Limb (tissue), 2 donors: Measurements from ENCODE around the gene ESCO1.
"Not testable (repeated sequence)": the region's sequence is repeated elsewhere in the genome, so short reads cannot be mapped to it uniquely, and the experiment has no call there.

Experiments used
- DNase-seq, 2 donors: peaks; one replicate each; pipeline ENCODE4 v3.0.0-alpha.2; 2016; ENCODE audit errors: extremely low spot score in 2 of 2

Gene ESCO1

DNA sequence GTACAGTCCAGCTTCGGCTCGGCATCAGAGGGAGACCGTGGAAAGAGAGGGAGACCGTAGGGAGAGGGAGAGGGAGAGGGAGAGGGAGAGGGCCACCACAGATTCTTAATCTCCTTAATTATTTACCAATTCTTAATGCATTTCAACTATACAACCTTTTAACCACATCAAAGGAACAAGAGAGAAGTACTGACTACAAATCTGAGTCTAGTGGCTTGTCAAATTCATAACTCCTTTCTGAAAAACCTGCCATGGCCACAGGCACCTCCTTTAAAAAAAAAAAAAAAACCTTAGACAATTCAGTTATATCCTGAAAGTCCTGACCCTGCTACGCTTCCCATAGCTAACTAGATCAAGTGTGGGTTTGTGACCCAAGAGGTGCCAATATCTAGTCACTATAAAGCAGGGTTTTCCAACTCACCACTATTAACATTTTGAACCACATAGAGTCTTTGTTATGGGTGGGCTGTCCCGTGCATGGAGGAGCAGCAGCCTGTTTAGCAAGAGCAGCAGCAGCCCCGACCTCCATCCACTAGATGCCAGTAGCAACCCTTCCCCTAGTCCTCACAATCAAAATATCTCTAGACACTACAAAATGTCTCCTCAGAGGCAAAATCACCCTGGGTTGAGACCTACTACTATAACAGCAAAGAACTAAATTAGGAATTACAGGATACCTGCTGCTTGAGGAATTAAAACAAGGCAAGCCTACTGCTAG lies 6.8 kb downstream of the ESCO1 start:
- no peak for DNase-seq

DNA sequence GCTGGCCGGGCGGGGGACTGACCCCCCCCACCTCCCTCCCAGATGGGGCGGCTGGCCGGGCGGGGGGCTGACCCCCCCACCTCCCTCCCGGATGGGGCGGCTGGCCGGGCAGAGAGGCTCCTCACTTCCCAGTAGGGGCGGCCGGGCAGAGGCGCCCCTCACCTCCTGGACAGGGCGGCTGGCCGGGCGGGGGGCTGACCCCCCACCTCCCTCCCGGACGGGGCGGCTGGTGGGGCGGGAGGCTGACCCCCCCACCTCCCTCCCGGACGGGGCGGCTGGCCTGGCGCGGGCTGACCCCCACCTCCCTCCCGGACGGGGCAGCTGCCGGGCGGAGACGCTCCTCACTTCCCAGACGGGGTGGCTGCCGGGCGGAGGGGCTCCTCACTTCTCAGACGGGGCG lies 8.1 kb downstream of the ESCO1 start:
- not testable (repeated sequence) for DNase-seq

DNA sequence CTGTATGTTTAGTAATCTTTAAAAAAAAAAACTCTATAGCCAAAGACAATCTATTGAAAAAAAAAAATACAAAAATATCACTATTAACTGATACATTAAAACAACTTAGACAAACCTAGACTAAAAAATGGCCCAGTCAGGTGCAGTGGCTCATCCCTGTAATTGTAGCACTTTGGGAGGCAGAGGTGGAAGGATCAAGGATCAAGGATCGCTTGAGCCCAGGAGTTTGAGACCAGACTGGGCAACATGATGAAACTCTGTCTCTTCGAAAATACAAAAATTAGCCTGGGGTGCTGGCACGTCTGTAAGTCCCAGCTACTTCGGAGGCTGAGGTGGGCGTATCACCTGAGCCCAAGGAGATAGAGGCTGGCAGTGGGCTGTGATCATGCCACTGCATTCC lies 16.1 kb downstream of the ESCO1 start:
- no peak for DNase-seq

DNA sequence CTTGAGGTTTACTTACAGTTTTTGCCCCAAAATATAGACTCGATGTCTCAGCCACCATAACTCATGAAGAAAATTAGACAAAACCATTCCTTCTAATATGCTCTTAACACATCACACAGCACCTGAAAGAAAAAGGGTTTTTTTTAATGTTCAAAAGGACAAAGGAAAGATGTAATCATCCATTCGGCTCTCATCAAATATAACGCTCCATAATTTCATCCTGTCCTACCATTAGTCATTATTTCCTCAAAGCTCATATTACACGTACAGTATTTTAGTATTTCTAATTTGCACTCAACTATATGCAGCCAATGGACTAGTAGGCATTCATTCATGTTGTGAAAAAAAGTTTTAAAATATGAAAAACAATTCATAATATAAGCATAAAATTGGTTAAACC lies 24.8 kb downstream of the ESCO1 start:
- no peak for DNase-seq

DNA sequence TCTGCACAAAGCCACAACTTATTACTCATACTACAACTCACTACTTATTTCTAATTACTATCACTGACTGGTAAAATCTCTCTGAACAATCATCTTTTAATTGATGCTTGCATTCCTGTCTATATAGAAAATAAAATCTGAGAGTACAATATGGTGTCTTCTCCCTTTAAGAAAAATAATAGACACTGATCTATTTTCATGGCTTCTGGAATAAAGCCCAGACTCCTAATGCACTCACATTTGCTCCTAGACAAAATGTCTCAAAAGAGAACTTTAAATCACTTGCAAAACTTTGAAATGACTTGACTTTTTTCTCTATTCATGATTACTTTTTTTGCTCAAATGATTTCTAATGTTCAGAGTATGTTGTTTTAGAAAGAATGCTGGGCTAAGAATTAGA lies 28.7 kb downstream of the ESCO1 start:
- DNase-seq: peak in 1 of 2 donors; percentile 8

DNA sequence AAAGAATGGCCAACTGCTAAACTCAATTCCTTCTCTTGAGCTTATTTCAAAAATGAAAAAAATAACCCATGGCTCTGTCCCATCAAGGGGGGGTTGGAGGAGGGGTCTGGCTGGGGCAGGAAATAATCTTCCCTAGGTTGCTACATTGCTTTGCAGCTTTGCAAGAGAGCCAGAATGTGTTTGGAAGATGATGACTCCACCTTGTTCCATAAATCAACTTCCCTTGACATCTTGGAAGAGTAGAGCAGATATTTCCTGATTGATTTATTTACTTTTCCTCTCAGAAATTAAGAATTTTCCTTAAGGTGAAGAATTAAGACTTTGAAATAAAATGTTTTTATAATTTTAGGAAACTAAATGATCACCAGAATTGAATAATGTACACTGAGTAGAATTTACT lies 41.3 kb downstream of the ESCO1 start:
- no peak for DNase-seq

DNA sequence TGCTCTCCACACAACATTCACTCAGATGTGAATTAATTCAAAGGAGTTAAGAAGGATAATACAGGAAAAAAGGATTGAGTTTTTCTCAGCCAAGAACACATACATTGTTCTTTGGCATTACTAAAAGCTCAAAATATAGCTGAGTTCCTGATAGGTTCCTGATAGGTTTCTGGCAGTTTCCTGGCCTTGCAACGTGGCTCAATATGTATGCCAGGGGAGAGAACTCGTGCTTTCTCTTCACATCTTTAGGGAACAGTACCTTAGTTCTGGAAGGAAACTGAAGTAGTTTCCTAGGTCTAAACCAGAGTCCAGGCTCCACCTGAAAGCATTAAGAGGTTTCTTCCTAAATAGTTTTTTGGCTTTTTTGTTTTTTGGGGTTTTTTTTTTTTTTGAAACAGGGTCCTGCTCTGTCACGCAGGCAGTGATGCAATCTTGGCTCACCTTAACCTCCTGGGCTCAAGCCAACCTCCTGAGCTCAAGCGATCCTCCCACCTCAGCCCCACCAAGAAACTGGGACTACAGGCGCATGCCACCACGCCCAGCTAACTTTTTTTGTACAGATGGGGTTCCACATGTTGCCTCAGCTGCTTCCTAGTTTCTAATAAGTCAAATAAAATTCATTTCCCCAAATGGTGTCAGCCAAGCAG lies 42.8 kb downstream of the ESCO1 start:
- DNase-seq: no peak

DNA sequence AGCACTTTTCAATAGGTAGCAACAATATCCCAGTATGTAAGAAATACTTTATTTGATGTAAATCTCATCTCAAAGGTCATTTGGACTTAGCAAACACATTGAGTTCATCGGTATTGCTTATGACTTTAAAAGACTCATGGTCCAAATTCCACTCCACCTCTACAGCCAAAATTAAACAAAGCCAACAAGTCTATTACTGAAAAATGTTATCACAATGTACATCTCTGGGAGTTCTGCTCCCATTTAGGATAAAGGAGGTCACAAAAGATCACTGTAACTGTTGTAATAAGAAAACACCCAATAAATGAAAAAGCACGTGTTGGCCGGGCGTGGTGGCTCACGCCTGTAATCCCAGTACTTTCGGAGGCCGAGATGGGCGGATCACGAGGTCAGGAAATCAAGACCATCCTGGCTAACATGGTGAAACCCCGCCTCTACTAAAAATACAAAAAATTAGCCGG lies 50.0 kb downstream of the ESCO1 start:
- DNase-seq: no peak

DNA sequence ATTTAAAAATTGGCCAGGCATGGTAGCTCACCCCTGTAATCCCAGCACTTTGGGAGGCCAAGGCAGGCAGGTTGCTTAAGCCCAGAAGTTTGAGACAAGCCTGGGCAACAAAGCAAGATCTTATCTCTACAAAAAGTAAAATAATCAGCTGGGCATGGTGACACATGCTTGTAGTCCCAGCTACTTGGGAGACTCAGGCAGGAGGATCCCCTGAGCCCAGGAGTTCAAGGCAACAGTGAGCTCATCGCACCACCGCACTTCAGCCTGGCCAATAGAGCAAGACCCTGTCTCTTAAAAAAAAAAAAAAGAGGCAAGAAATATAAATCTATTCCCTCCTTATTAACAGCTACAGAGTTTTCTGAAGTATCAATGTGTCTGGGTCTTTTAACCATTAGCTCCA lies 51.9 kb downstream of the ESCO1 start:
- DNase-seq: no peak

DNA sequence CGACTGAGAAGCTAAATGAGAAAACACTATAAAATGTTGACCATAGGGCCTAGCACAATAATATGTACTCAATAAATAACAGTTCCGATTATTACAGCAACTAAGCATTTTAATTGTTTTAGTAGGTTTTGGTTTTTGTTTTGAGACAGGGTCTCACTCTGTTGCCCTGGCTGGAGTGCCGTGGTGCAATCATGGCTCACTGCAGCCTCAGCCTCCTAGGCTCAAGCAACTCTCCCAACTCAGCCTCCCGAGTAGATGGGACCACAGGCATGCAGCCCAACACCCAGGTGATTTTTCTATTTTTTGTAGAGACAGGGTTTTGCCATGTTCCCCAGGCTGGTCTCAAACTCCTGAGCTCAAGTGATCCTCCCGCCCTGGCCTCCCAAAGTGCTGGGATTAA lies 54.1 kb downstream of the ESCO1 start:
- no peak for DNase-seq

DNA sequence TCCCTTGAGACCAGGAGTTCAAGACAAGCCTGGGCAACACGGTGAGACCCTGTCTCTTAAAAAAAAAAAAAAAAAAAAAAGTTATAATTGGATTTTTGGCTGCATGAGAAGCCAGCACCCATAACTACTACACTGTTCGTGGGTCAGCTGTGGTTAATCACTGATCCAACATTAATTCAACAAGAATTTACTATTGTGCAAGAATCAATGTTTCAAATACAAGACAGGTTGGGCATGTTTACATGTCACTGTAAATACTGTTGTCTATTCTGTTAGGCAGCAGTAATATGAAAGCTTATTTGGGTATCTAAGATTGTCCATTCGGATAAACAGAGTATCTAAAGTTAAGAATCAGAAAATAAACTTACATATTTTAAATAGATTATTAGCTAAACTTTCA lies 62.3 kb downstream of the ESCO1 start:
- DNase-seq: no peak

DNA sequence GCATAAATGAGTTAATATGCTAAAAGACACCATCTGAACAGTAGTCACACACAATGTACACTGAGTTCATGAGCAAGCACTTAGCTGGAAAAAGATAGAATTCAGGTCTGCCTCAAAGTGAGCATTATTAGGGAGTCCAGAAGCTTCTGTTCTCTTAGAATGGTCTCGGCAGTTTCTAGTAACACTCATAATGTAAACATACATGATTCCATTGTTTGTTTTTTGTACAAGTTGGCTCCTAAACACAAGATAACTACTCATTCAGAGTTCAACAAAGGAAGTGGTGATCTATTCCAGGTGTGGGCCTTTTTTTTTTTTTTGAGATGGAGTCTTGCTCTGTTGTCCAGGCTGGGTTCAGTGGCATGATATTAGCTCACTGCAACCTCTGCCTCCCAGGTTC lies 66.2 kb downstream of the ESCO1 start:
- DNase-seq: no peak

DNA sequence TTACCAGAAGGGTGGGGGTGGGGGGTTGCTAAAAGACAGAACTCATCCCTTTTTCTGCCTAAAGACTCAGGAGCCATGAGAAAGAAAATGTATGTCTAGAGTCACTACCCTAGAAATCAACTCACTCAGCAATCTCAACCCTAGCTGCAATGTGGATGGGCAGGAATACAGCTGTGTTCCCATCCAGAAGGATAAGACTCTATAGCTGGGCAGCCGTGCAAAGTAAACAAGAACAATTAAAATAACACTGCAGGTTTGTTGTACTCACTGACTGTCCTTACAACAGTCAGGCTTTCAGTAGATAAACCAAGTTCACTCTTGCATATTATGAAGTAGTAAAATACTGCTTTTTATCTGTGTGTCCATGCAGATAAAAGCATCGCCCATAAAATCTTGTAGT lies 74.0 kb downstream of the ESCO1 start:
- DNase-seq: no peak

DNA sequence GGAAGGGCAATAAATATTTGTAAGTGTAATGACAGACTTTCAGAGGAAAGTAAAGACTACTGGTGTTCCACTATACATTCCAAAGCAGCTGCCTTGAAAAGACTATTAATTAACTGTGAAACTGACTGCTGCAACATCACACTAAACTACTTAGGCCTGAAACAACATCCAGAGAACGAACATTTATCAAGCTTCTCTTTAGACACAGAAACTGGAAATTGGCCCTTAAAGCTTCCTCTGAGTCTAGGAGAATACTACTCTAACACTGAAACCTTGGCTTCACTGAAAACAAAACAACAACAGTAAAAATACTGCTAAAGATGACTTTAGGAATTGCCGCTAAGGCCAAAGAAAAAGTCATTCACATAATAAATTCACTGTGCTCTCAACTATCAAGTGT lies 74.6 kb downstream of the ESCO1 start:
- DNase-seq: no peak

DNA sequence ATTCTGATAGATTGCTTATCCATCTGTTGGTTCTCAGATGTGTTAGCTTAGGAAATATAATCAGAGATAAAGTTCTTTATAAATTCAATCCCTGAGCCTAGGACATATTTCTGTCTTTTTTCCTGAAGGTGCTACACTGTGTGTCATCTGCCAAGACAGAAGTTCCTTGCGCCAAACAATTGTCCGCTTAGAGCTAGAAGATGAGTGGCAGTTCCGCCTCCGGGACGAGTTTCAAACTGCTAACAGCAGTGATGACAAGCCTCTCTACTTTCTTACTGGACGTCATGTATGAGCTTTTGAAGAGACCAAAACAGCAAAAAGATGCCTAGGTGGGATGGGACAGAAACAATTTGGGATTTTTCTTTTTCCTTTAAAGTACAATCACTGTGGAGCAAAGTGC lies 78.0 kb downstream of the ESCO1 start:
- DNase-seq: no peak

DNA sequence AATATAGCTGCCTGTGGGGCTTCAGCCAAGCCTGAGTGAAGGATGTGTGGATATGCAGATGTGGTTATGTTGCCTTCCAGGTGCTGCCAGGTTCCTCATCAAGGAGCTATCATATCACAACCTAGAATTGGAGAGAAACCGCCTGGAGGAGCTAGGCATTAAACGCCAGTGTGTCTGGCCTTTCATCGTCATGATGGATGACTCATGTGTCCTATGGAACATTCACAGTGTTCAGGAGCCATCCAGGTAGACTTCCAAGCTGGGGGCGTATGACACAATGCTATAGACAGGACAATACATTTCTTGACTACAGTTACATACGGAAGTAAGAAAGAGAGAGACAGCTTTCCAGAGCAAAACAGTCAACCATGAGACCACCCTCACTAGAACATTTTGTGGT lies 86.8 kb downstream of the ESCO1 start:
- DNase-seq: no peak

DNA sequence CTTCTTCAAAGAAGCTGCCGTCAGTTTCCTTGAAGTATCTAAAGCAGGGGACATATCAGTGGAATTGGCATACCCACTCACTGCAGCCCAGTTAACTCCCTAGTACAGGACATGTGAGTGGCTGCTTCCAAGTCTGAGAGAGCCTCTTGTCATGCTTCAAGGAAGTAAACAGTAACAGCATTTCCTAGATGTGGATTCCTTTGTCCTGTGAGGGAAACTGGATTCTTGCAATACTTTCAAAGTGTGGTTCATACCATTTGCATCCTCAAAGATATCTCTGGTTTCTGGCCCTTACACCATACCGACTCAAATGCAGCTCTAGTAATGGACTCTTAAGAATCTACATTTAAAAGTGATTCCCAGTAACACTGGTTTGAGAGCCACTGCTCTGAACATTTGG lies 87.2 kb downstream of the ESCO1 start:
- DNase-seq: no peak

DNA sequence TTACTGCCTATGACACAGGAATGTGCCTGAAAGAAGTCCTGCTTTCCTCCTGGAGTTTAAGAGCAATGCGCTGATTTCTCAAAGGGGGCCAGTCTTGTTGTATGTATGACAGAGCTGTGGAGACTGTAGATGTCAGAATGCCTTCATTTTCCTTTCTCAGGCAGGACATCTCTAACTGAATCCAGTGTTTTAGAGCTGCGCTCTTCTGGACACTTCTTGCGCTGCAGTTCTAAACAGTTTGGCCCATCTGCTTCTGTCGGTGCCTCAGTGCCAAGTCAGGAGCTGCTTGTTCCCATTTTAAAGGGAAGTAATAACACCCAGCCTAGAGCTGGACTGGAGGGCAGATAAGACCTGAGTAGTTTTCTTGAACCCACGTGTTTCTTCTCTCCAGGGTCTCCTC lies 91.4 kb downstream of the ESCO1 start:
- no peak for DNase-seq

DNA sequence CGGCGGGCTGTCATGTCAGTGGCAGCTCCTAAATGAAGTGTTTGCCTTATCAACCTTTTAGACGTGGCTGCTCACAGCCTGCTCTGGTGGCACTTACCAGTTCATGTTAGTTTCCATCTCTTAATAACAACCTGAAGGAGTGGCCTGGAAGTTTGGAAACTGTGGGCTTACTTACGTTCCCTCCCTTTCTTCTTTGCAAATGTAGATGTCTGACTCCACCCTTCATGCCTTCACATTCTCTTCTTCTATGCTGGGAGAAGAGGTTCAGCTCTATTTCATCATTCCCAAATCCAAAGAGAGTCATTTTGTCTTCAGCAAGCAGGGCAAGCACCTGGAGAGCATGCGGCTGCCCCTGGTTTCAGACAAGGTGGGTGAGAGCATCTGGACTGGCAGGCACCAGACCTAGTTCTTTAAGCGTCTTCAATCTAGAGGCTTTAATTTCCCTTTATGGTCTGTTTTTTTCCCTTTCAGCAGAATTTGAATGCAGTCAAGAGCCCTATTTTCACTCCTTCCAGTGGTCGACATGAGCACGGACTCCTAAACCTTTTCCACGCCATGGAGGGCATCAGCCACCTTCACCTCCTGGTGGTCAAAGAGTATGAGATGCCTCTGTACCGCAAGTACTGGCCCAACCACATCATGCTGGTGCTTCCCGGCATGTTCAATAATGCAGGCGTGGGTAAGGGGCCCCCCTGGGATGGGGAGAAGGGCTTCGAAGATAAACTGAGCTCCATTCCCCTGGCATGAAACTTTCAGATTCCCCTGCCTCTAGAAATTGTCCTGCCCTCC lies 92.4 kb downstream of the ESCO1 start:
- DNase-seq: no peak

DNA sequence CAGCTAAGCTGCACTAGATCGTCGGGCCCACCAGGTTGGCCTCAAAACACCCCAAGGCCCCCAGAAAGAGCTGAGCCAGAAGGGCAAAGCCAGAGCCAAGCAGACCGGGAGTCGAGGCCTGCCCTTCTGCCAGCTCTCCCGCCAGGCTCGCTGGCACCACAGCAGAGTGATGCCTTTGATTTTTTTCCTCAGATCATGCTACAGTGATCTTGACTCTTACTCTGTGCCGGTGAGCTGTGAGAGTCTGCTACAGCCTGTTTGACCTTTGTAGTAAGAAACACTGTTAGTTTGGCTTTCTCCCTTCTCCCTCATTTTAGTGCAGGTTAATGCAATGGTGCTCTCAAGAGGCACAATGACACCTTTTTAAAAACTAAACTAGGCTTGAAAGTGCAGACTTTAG lies 97.8 kb downstream of the ESCO1 start:
- DNase-seq: no peak

DNA sequence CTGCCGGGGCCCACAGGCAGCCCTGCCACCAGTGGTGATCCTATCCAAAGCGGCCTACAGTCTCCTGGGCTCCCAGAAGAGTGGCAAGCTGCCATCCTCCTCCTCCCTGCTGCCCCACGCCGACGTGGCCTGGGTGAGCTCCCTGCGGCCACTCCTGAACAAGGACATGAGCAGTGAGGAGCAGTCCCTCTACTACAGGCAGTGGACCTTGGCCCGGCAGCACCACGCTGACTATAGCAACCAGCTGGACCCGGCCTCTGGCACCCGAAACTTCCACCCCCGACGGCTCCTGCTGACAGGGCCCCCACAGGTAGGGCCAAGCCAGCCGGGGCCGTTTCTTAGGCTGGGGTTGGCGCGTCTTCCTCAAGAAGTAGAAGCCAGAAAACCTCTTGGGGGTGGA lies 100.5 kb downstream of the ESCO1 start:
- DNase-seq: no peak

DNA sequence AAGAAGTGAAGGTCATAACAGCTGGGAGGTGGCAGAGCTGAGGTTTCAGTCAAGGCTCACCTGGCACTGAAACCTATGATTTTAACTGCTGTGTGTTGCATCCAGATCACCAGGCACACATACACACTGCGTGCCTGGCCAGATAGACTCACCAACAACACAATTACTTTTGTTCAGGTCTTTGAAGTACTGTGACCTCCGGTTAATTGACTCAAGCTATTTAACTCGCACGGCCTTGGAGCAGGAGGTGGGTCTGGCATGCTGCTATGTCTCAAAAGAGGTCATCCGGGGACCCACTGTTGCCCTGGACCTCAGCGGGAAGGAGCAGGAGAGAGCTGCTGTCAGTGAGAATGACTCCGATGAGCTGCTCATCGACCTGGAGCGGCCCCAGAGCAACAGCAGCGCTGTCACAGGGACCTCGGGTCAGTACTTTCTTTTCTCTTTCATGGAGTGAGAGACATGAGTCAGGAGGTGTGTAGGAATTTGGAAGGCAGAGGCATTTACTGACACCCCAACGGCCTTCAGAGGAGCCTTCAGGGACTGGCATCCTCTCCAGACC lies 104.1 kb downstream of the ESCO1 start:
- no peak for DNase-seq
